IPS-11a (cell line): Measurements from ENCODE around the gene GNAT2.
"Not testable (repeated sequence)": the region's sequence is repeated elsewhere in the genome, so short reads cannot be mapped to it uniquely, and the experiment has no call there.

Source experiments
- H3K4me3 ChIP-seq: one replicate; pipeline ENCODE4 v1.5.1; 2013; ENCODE audit warnings: low read depth, low read length, control low read depth

Gene GNAT2

DNA sequence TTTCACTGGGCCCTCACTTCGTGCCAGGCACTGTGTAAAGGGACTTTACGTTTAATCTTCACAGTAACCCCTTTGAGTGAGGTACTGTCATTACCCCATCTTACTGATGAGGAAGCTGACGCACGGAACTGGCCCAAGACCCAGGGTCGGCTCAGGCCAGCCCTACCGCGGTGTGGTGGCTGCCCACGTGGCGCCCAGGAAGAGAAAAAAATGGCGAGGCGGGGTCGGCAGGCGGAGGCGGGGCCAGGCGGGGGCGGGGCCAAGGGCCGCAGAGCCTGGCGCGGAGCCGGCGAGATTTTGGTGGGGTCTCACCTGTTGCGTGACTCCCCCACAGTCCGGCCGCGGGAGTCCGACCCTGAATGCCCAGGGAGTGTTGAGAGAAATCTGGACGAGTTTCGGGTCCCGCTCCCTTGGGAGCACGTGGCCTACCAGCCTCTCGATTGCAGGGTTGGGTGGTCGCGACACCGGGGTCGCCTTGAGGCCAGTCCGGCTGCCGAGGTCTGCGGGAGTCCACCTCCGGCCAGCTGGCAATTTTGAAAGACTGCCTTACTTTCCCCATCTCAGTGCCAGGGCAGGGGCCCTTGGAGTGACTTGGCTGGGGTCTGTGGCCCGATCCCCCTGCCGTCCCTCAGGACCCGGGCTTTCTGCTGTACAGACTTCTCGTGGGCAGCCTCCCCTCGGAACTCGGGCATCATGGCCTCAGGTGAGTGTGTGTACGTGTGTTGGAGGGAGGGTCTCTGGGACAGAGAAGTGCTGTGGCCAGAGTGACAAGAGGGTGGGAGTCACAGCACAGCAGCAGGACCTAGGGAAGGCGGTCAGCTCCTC lies at the start of gene GNAT2, which contains the start of gene AMPD2:
TSS of gene GNAT2 (minus strand) at position 41 of the 825 bp plus-strand sequence. CDS start 6,746 bp downstream, outside the sequence.
TSS of gene AMPD2 (plus strand) at position 262 of the 825 bp plus-strand sequence. CDS start 1,339 bp downstream, outside the sequence.
- H3K4me3 ChIP-seq, result peak within 1 kb of the TSS; percentile 70

DNA sequence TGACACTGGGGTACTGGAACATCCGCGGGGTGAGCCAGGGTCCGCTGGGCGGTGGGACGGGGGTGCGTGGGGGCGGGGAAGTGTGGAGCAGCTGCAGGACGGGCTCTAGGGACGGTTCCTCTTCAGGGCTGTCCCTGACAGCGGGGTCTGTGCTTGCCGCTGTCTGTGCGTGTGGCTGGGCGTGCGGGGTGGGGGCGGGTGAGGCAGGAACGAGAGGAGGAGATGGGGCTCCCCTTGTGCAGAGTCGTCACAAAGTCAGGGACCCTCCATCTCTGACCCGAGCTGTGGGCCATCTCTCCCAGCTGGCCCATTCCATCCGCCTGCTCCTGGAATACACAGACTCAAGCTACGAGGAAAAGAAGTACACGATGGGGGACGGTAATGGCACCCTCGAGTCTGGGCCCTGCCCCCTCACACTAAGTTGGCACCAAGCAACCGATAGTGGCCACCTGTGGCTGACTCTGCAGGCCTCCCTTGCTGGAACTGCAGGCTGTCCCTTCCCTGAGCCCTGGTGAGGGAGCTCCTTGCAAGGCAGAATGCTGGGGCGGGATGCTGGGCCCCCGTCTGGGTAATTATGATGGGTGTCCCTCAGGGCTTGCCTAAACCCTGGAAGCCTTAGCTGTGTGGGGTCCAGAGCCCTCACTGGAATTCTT lies 48.8 kb upstream of the GNAT2 start:
- H3K4me3 ChIP-seq, result no peak overlapping the region

DNA sequence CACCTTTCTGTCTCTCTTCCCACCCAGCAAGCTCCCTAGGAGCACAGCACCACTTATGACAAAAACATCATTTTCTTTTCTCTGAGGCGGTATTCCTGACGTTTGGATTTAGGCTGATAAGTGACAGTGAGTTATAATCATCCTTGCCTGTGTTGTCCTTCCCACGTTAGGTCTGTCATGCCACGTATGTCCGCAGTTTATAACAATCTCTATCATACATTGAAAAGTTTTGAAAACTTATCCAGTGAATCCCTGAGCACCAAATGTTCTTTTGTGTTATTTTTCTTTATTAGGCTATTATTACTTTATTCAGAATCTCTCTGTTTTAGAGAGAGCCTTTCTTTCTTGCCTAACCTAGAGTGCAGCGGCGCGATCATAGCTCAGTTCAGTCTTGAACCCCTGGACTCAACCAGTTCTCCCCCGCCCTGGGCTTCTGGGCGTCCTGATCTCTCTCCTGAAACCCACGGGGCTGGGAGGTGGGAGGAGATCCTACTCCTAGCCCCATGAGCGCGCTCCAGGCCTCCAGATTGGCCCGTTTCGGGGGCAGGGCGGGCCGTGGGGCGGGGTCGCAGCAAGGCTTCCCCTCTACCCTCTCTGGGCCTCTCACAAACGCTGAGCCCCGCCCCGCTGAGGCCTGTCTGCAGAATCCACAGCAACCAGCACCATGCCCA lies 48.2 kb upstream of the GNAT2 start, which contains the start of gene GSTM2:
TSS of gene GSTM2 (plus strand) at position 606 of the 671 bp plus-strand sequence. CDS start at position 665, 59 bp downstream.
- H3K4me3 ChIP-seq, result no peak within 1 kb of the TSS

DNA sequence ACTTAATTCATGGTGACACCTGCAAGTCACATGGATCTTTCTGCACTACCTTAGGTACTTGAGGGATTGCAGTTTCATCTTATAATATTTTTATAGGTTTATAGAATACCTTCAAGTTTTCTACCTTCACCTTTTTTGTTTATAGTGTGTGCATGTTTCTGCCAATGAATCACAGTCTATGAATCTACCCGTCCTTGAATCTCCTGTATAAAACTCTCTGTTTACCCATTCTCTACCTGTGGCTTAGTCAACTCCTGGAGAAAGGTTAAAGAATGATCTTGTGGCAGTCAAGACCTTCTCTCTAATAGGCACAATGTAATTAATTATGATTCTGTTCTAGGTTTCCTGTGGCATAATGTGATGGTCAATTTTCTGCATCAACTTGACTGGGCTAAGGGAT lies 45.3 kb upstream of the GNAT2 start:
- H3K4me3 ChIP-seq, result no peak overlapping the region

GRCh38 chr1:109661391-109661790 lies 42.0 kb upstream of the GNAT2 start:
- H3K4me3 ChIP-seq, result no peak overlapping the region

DNA sequence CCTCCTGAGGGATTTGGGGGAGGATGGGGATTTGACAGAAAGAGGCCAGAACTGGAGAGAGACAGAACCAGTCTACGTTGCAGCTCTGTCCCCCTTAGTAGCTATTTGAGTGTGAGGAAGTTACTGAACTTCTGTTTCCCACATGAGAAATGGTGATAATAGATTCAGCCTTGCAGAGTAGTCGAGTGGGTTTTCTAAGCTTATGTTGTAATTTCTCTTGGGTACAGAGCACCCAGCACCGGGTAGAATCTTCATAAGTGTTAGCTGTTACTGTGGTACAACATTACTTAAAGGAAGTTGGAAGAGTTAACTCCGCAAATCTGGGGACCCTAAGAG lies 41.2 kb upstream of the GNAT2 start:
- not testable (repeated sequence) for H3K4me3 ChIP-seq

DNA sequence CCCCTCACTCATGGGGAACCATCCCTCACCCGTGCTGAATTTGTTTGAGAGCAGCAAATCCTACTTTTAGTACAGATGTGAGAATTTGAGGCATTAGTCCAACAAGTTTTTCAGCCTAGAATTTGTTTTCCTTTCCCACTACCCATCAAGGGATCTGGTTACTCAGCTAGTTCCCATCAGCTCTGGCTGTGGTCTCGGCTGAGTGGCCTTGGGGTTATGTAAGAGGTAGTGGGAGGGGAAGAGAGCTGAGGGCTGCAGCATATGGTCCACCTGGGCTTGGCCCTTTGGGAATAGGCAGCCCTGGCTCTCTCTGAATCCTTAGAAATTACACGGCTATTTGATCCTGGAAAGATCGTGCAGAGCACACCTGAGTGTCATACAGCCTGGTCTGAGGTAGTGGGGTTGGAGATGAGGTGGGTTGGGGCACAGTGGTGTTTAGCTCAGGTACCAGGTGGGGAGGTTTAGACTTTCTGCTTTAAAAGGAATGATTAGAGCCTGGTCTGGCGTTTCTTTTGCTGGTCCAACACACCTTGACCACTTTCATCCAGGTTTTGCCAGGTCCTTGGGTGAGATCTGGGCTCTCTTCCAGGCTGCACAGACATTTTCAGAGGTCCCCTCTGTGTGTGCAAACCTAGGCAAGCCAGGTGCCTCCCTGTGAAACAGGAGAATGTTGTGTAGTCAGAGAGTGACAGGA lies 40.7 kb upstream of the GNAT2 start:
- no peak overlapping the region for H3K4me3 ChIP-seq

DNA sequence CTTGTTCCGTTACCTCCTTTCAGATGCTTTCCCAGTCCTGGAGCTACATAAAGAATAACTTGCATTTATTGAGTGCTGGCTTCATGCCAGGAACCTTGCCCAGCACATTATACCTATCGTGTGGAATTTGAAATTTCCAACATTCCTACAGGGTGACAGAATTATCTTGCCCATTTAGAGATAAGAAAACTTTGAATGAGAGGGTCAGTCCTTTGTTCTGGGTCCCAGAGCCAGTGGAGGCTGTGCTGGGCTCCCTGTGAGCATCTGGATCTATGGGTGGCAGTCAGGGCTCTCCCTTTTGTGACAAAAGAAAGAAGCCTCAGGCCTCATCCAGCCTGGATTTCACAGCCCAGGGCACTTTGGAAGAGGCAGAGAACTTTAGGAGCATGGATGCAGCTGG lies 39.7 kb upstream of the GNAT2 start:
- H3K4me3 ChIP-seq, result no peak overlapping the region

DNA sequence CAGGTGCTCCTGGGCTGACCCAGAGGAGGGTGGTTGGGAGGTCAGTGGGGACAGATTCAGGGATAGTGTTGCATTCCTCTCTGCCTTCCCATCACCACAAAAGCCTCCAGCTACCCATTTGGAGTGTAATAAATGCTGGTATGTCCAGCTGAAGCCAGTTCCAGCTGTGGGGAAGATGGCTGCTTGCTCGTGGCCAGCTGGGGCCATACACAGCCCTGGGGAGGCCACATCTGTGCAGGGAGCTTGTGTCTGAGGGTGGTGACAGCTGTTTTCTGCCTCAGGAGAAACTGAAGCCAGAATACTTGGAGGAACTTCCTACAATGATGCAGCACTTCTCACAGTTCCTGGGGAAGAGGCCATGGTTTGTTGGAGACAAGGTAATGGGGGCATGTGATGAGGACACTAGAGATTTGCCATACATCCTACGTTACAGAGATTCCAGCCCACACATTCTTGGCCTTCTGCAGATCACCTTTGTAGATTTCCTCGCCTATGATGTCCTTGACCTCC lies 39.2 kb upstream of the GNAT2 start:
- no peak overlapping the region for H3K4me3 ChIP-seq

DNA sequence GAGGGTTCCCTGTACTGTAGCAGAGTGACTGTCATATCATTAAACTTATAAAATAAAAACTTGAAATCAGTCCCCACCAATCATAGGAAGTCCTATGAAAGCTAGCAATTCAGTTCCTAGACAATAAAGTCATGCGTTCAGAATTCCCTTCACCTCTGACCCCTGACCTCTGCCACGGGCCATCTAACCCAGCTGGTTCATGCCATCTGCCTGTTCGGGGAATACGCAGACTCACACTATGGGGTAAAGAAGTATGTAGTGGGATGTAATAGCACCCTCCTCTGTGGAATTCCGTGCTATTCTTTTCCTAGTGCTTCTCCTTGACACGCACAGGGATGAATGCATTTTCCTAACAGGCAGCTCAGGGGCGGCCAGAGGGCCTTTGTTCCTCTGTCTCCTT lies 38.6 kb upstream of the GNAT2 start:
- H3K4me3 ChIP-seq, result no peak overlapping the region

DNA sequence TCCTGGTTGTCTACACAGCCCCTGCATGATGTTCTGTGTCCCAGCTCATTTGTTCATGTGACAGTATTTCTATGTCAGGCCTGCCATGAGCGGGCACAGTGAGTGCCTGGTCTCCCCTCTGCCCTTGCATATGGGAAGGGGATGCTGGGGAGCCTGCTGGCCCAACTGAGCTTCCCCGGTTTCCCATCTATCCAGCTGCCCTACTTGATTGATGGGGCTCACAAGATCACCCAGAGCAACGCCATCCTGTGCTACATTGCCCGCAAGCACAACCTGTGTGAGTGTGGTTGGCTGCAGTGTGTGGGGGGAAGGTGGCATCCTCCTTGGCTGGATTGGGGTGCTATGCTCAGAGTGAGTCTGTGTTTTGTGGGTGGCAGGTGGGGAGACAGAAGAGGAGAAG lies 38.0 kb upstream of the GNAT2 start:
- no peak overlapping the region for H3K4me3 ChIP-seq

DNA sequence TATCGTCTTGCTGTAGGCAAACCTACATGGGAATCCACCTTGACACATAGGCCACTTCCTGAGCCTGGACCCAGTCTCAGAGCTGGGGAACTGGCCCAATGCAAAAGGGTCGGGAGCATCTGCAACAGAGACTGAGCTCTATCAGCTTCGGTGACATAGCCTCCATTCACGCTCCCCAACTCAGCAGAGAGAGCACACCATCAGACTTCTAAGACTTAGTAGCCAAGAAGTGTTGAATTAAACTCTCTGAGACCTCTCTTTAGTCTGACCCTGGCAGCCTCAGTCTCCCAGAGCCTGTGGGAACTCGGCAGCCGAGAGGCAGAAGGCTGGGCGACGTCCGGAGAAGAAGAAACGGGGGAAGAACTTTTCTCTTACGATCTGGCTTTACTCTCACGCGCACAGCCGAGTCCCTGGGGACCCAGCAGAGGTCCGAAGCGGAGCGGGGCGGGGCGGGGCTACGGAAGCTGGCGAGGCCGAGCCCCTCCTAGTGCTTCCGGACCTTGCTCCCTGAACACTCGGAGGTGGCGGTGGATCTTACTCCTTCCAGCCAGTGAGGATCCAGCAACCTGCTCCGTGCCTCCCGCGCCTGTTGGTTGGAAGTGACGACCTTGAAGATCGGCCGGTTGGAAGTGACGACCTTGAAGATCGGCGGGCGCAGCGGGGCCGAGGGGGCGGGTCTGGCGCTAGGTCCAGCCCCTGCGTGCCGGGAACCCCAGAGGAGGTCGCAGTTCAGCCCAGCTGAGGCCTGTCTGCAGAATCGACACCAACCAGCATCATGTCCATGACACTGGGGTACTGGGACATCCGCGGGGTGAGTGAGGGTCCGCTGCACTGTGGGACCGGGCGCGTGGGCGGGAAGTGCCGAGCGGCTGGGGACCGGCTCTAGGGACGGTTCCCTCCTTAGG lies 36.5 kb upstream of the GNAT2 start, which contains the start of gene GSTM4:
TSS of gene GSTM4 (plus strand) at position 485 of the 905 bp plus-strand sequence. CDS start at position 776, 291 bp downstream.
- H3K4me3 ChIP-seq, result peak within 1 kb of the TSS; percentile 70

DNA sequence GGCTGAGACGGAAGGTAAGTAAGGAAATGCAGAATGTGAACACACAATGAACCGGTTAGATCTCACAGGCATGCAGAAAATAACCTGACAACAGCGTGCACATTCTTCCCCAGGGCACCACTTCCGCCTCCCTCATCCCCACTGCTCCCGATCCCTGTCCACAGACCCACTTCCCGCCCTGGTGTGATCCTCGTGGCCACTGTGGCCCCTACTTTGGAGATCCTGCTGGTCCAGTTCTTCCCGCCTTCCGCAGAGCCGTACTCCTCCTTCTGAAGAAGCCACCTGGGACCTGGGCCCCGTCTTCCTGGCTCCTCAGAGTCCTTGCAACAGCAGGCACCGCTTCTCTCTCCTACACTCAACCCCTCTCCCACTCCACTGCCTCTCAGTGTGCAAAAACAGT lies 35.1 kb upstream of the GNAT2 start:
- no peak overlapping the region for H3K4me3 ChIP-seq

DNA sequence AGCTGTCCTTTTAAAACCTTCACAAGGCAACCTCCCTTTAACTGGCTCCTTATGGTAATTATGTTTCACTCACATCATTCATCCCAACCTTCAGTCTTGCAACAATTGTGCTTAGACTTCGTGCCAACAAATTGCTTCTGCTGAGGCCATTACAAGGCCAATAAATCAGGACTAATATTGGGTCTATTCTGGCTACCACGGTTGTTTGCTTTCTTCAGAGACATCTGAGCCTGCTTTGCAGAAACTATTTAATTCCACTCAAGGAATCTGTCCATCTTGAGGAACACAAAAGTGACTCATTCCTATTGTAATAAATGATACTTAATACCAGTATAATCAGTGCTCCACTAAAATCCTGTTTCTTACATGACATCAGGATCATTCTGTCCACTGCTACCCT lies 33.9 kb upstream of the GNAT2 start:
- no peak overlapping the region for H3K4me3 ChIP-seq

- no peak overlapping the region for H3K4me3 ChIP-seq
Observed at GRCh38 chr1:109652402-109652801, 33.0 kb upstream of the GNAT2 start.

DNA sequence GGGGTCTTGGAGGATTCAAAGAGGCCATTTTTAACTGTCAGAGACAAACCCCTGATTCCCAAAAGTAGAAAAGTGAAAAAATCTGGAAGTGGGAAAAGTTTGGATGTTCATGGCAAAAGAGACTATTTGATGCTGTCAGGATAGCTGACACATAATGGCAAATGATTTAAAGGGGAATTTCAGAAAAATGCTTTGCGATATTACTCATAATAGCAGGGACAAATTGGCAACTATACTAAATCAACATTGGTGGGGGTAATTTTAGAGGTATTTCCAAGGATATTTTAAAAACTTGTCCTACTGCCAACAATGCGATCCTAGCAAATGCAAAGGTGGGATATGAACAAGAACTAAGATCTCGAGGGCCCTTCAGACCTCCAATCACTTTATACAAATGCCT lies 31.2 kb upstream of the GNAT2 start:
- no peak overlapping the region for H3K4me3 ChIP-seq

GRCh38 chr1:109649491-109649914 lies 30.1 kb upstream of the GNAT2 start:
- H3K4me3 ChIP-seq, result no peak overlapping the region

DNA sequence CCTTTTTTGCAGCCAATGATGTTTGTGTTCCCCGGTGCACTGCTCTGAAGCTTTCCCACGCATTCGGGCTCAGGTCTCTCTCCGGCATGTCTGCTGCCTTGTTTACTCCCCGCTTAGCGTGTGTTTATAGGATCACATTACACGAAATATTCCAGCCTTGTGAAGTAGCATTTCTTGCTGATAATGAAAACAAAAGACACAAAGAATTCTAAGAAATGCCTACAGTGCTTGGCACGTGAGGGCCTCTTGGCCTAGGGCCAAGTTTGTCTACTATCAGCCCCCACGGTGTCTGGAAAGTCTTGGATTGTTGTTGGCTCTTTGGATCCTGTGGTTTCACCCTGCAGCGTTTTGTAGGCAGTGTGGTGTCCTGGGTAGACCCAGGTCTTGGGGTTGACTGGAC lies 25.3 kb upstream of the GNAT2 start:
- no peak overlapping the region for H3K4me3 ChIP-seq

DNA sequence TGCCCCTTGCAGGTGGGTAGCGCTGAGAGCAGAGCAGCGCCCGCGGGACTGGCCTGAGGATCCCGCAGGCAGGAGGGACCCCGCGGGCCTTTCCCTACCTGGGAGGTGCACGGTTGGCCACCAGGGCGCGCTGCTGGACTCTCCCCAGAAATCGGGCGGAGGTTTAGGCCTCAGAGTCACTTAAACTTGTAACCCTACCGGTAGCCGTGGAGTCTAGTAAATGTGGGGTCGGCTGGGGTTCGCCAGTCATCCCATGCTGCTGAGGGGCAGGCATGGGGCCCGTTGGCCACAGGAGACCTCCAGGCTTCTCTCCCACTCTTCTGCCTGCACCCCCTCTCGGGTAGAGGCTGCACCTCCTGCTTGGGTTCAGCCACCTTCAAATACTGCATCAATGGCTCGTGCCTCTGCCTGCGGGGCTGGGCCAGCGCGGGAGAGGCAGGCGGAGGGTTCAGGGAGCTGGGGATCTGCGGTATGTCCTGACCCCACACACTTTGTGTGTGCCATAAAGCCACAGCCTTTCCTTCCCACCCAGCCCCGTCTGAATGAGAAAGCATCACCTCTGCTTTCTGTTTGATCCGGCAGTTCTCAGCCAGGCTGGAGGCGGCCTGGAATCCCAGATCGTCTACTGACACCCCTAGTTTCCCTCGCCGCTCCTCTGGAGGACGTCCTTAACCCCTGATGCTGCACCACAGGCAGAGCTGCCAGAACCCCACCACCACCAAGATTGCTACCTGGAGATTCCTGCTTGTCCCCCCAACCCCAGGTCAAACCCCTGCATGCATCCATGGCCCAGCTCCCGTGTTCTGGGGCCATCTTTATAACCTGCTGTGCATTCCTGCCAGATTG lies 24.2 kb upstream of the GNAT2 start:
- H3K4me3 ChIP-seq, result no peak overlapping the region
